IMR-90 (cell line): Measurements from ENCODE around the gene CALCOCO1. TPM values are rescaled to one million over a fixed set of nuclear protein-coding genes. Genes with fewer than 3 reads are reported as not detected.

Source experiments
- ATAC-seq: fragments of 200-7000 bp; cut with Tn5 transposase; 2 replicates; pipeline ENCODE4 v1.9.1; 2020; ENCODE audit warnings: low read depth, mild to moderate bottlenecking, moderate library complexity
- BruUV-seq: library from RNA; stranded (reverse); fragments of 400-500 nt; replicated peaks from 2 replicates; lab custom pipeline; 2021; lab: Mats Ljungman, UMichigan
- CTCF ChIA-PET: fragments of 300-600 bp; formaldehyde crosslinking; extraction: SDS; loops from one replicate; lab custom pipeline; 2021; ENCODE audit warnings: antibody characterized with exemption; lab: Yijun Ruan, JAX
- POLR2A ChIA-PET: fragments of 300-600 bp; sonication (Branson Sonifier 250); formaldehyde crosslinking; loops from one replicate; lab custom pipeline; 2022; ENCODE audit warnings: antibody characterized with exemption; ENCODE audit not compliant: unreplicated experiment; lab: Charles Lee
- DNase-seq: peaks from one replicate; pipeline ENCODE4 v3.0.0; 2013
- H2AFZ ChIP-seq: replicated peaks from 2 replicates; pipeline ENCODE3; 2013; ENCODE audit warnings: low read length, mild to moderate bottlenecking; ENCODE audit not compliant: poor library complexity
- H2AK5ac ChIP-seq: 2 replicates; pipeline ENCODE4 v1.6.1; 2013; ENCODE audit warnings: low read depth, low read length, inconsistent platforms
- H2AK9ac ChIP-seq: replicated peaks from 2 replicates; pipeline ENCODE3; 2013; ENCODE audit warnings: mild to moderate bottlenecking, low read depth, low read length, moderate library complexity; ENCODE audit not compliant: poor library complexity
- H2BK120ac ChIP-seq: 2 replicates; pipeline ENCODE4 v1.6.1; 2013; ENCODE audit warnings: low read depth, low read length, inconsistent platforms
- H2BK15ac ChIP-seq: 3 replicates; pipeline ENCODE4 v1.6.1; 2013; ENCODE audit warnings: low read depth, low read length, inconsistent platforms
- H2BK20ac ChIP-seq: 2 replicates; pipeline ENCODE4 v1.6.1; 2013; ENCODE audit warnings: low read depth, mild to moderate bottlenecking, inconsistent platforms, low read length, moderate library complexity
- H2BK5ac ChIP-seq: 2 replicates; pipeline ENCODE4 v1.6.1; 2013; ENCODE audit warnings: mild to moderate bottlenecking, low read depth, low read length, inconsistent platforms; ENCODE audit not compliant: poor library complexity, severe bottlenecking
- H3K14ac ChIP-seq: replicated peaks from 2 replicates; pipeline ENCODE4 v1.6.1; 2013; ENCODE audit warnings: low read depth, low read length, inconsistent platforms
- H3K18ac ChIP-seq: 2 replicates; pipeline ENCODE4 v1.6.1; 2013; ENCODE audit warnings: low read depth, low read length, control low read depth
- H3K23ac ChIP-seq: 2 replicates; pipeline ENCODE4 v1.6.1; 2013; ENCODE audit warnings: low read depth, low read length, inconsistent platforms
- H3K27ac ChIP-seq: 2 replicates; pipeline ENCODE4 v1.5.1; 2013; ENCODE audit warnings: mild to moderate bottlenecking, control low read depth, low read length; ENCODE audit not compliant: insufficient read depth
- H3K27me3 ChIP-seq: 2 replicates; pipeline ENCODE4 v1.6.1; 2013; ENCODE audit warnings: low read length; ENCODE audit not compliant: control insufficient read depth, insufficient read depth
- H3K36me3 ChIP-seq: 2 replicates; pipeline ENCODE4 v1.6.1; 2013; ENCODE audit warnings: low read length, mixed read lengths; ENCODE audit not compliant: control insufficient read depth, insufficient read depth
- H3K4ac ChIP-seq: 2 replicates; pipeline ENCODE4 v1.6.1; 2013; ENCODE audit warnings: low read depth, low read length, inconsistent platforms
- H3K4me1 ChIP-seq: 2 replicates; pipeline ENCODE4 v1.6.1; 2013; ENCODE audit warnings: low read length, mixed read lengths; ENCODE audit not compliant: control insufficient read depth, insufficient read depth
- H3K4me2 ChIP-seq: 2 replicates; pipeline ENCODE4 v1.6.1; 2013; ENCODE audit warnings: low read depth, mild to moderate bottlenecking, control low read depth, low read length, moderate library complexity
- H3K4me3 ChIP-seq: 2 replicates; pipeline ENCODE4 v1.5.1; 2013; ENCODE audit warnings: low read depth, mild to moderate bottlenecking, control low read depth, low read length, moderate library complexity; ENCODE audit not compliant: insufficient read depth
- H3K56ac ChIP-seq: 2 replicates; pipeline ENCODE4 v1.6.1; 2013; ENCODE audit warnings: low read length, inconsistent platforms; ENCODE audit not compliant: insufficient read depth; ENCODE audit errors: extremely low read depth
- H3K79me1 ChIP-seq, 2 experiments: 2 replicates each; pipeline ENCODE4 v1.6.1; 2013; ENCODE audit warnings: low read length in 2 of 2, inconsistent platforms in 1 of 2, low read depth in 1 of 2
- H3K9ac ChIP-seq: 2 replicates; pipeline ENCODE4 v1.6.1; 2013; ENCODE audit warnings: low read depth, low read length, control low read depth
- H3K9me1 ChIP-seq: 2 replicates; pipeline ENCODE4 v1.6.1; 2013; ENCODE audit warnings: low read length, inconsistent platforms; ENCODE audit not compliant: insufficient read depth
- H3K9me3 ChIP-seq: 2 replicates; pipeline ENCODE4 v1.6.1; 2013; ENCODE audit warnings: low read length; ENCODE audit not compliant: control insufficient read depth, insufficient read depth
- H4K20me1 ChIP-seq: 2 replicates; pipeline ENCODE4 v1.6.1; 2013; ENCODE audit warnings: low read length, inconsistent platforms; ENCODE audit not compliant: insufficient read depth
- H4K5ac ChIP-seq: 2 replicates; pipeline ENCODE4 v1.6.1; 2013; ENCODE audit warnings: mild to moderate bottlenecking, low read depth, low read length, control low read depth
- H4K8ac ChIP-seq, 2 experiments: 2 replicates each; pipeline ENCODE4 v1.6.1; 2013; ENCODE audit warnings: low read depth in 2 of 2, low read length in 2 of 2, control low read depth in 1 of 2, inconsistent platforms in 1 of 2
- H4K91ac ChIP-seq: 2 replicates; pipeline ENCODE4 v1.6.1; 2013; ENCODE audit warnings: low read depth, low read length, inconsistent platforms; ENCODE audit not compliant: insufficient read depth
- BHLHE40 ChIP-seq: fragments of 150-350 bp; IDR thresholded peaks from 2 replicates; pipeline ENCODE4 v1.6.1; 2016; ENCODE audit warnings: mild to moderate bottlenecking, low read depth, low read length
- CHD1 ChIP-seq: IDR thresholded peaks from 2 replicates; pipeline ENCODE4 v1.6.1; 2012; ENCODE audit warnings: low read depth, low read length, improper control_type of control experiment
- FOS ChIP-seq: fragments of 150-350 bp; IDR thresholded peaks from 2 replicates; pipeline ENCODE4 v1.6.1; 2016; ENCODE audit warnings: low read depth, low read length
- MAFK ChIP-seq: IDR thresholded peaks from 2 replicates; pipeline ENCODE4 v1.6.1; 2012; ENCODE audit warnings: low read depth, low read length, improper control_type of control experiment
- MXI1 ChIP-seq: IDR thresholded peaks from 2 replicates; pipeline ENCODE4 v1.6.1; 2012; ENCODE audit warnings: low read depth, mild to moderate bottlenecking, low read length, moderate library complexity, borderline replicate concordance
- NFE2L2 ChIP-seq: fragments of 150-350 bp; IDR thresholded peaks from 2 replicates; pipeline ENCODE4 v1.6.1; 2016; ENCODE audit warnings: low read depth, mild to moderate bottlenecking, low read length
- POLR2A ChIP-seq: IDR thresholded peaks from 2 replicates; pipeline ENCODE4 v1.6.1; 2012; ENCODE audit warnings: mild to moderate bottlenecking, low read depth, low read length
- RAD21 ChIP-seq: IDR thresholded peaks from 2 replicates; pipeline ENCODE4 v1.6.1; 2012; ENCODE audit warnings: low read length, improper control_type of control experiment
- RCOR1 ChIP-seq: IDR thresholded peaks from 2 replicates; pipeline ENCODE4 v1.6.1; 2012; ENCODE audit warnings: mild to moderate bottlenecking, low read length, improper control_type of control experiment; ENCODE audit not compliant: insufficient replicate concordance
- SMC3 ChIP-seq: fragments of 150-350 bp; IDR thresholded peaks from 2 replicates; pipeline ENCODE4 v1.6.1; 2016; ENCODE audit warnings: low read depth, mild to moderate bottlenecking, antibody characterized with exemption, low read length, moderate library complexity
- WGBS, 2 experiments: methylation state at CpG; one replicate each; pipeline versions ENCODE4 v1.1.5 to v1.1.7; 2013; ENCODE audit warnings: missing lambda C conversion rate in 2 of 2; ENCODE audit not compliant: insufficient read length in 1 of 2; ENCODE audit errors: extremely low coverage in 2 of 2; 5-methylcytosine and 5-hydroxymethylcytosine counted together
- dilution Hi-C: fragments of 300-500 bp; cut with HindIII; formaldehyde crosslinking; loops from one replicate; pipeline ENCODE4 v1.14.3; 2018; ENCODE audit warnings: low sequenced_read_pairs; ENCODE audit not compliant: unreplicated experiment
- in situ Hi-C: fragments of 300-500 bp; cut with MboI; formaldehyde crosslinking; loops from 3 replicates; pipeline ENCODE4 v1.14.3; 2019; ENCODE audit warnings: low sequenced_read_pairs, inconsistent platforms, mixed read lengths
- intact Hi-C: fragments of 100-400 bp; cut with micrococcal nuclease; formaldehyde crosslinking; loops from 2 replicates; pipeline ENCODE4 v1.10.0; 2022
- polyA plus RNA-seq, 3 experiments: library from polyadenylated mRNA; depleted of rRNA; stranded (reverse); fragments of >200 nt; gene quantifications; 2 replicates each; pipeline ENCODE4 v1.2.3, GENCODE V29; 2012; ENCODE audit warnings: low replicate concordance in 1 of 3
- total RNA-seq: library from RNA; depleted of rRNA; stranded (reverse); fragments of >200 nt; gene quantifications from 2 replicates; pipeline ENCODE4 v1.2.3, GENCODE V29; 2012
- TF ChIP-seq, protein P1 (sequence below): fragments of 150-350 bp; IDR thresholded peaks from 2 replicates; pipeline ENCODE4 v1.6.1; 2016; ENCODE audit warnings: low read depth, mild to moderate bottlenecking, low read length, moderate library complexity, borderline replicate concordance

The CALCOCO1 gene
- total and polyA plus RNA-seq, 2 of the 4 experiments (the other 2 are of a cell fraction), result 156 to 169 TPM

DNA sequence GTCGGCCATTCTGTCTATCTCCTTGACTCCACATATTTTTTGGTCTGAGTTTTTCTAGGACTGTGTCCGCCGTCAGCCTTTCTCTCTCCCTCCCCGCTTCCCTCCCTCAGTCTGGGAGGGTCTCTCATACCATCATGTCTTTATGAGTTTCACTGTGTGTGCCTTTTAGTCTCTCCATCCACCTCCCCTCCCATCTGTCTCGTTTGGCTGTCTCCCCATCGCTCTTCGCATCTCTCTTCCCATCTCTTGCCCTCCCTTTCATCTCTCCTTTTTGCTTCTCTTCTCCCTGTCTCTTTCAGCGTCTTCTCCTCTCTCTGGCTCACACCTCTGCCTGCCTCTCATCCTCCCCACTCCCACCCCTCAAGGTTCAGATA, 31.5 kb upstream of the CALCOCO1 start:
- H2BK20ac ChIP-seq, result no peak overlapping the region
- ATAC-seq, result no peak
- no peak overlapping the region for H2AFZ ChIP-seq
- in situ Hi-C loops, result no loop called here
- peaks cover 4% of the 10 kb centered on the region; the same call in 1 of the 2 replicates for H3K9me3 ChIP-seq
- no peak overlapping the region for H2BK15ac ChIP-seq
- H3K14ac ChIP-seq, result no peak overlapping the region
- H3K4ac ChIP-seq, result no peak overlapping the region
- H4K8ac ChIP-seq, result no peak overlapping the region
- H4K5ac ChIP-seq, result no peak overlapping the region
- no peak overlapping the region for H3K23ac ChIP-seq
- H3K4me1 ChIP-seq, result peaks cover 2% of the 10 kb centered on the region
- dilution Hi-C loops, result no loop called here
- no peaks in the 10 kb centered on the region for H3K79me1 ChIP-seq
- H3K9me1 ChIP-seq, result no peaks in the 10 kb centered on the region
- DNase-seq, result no peak
- H4K91ac ChIP-seq, result no peak overlapping the region
- no peak overlapping the region for H2BK120ac ChIP-seq
- H3K27me3 ChIP-seq, result peaks cover 62% of the 10 kb centered on the region
- BruUV-seq, result no TSS peak
- H3K4me3 ChIP-seq, result no peak overlapping the region
- no peaks in the 10 kb centered on the region for H3K36me3 ChIP-seq
- H2AK5ac ChIP-seq, result no peak overlapping the region
- no peak overlapping the region for H3K18ac ChIP-seq
- no peak overlapping the region for H3K4me2 ChIP-seq
- H3K56ac ChIP-seq, result no peak overlapping the region
- H2BK5ac ChIP-seq, result no peak overlapping the region
- 32% methylated on average over 5 of the region's 8 CpGs; no CpG with 5 or more reads in 1 of the 2 experiments for WGBS, 2 experiments
- intact Hi-C loops, result loop anchor here (5.0 kb wide), 1 partner anchor 449 kb away; no protein-coding TSS in a partner anchor
- H4K20me1 ChIP-seq, result no peaks in the 10 kb centered on the region
- no peak overlapping the region for H3K27ac ChIP-seq
- TF ChIP-seq POLR2A (no peak), MXI1 (no peak), FOS (no peak), MAFK (no peak), SMC3 (no peak), RAD21 (no peak), CHD1 (no peak), BHLHE40 (no peak), NFE2L2 (no peak), RCOR1 (no peak)
- TF ChIP-seq, protein P1, sequence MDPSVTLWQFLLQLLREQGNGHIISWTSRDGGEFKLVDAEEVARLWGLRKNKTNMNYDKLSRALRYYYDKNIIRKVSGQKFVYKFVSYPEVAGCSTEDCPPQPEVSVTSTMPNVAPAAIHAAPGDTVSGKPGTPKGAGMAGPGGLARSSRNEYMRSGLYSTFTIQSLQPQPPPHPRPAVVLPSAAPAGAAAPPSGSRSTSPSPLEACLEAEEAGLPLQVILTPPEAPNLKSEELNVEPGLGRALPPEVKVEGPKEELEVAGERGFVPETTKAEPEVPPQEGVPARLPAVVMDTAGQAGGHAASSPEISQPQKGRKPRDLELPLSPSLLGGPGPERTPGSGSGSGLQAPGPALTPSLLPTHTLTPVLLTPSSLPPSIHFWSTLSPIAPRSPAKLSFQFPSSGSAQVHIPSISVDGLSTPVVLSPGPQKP, result no peak
- H3K9ac ChIP-seq, result no peak overlapping the region
- ChIA-PET POLR2A (no interaction called here), CTCF (no interaction called here)
- no peak overlapping the region for H2AK9ac ChIP-seq
